DND-41 (cell line): ENCODE results near the gene SIGLEC1.

ENCODE experiments used
- ATAC-seq: fragments of 200-7000 bp; cut with Tn5 transposase; 3 replicates; pipeline ENCODE4 v1.9.1; 2021; ENCODE audit warnings: low read depth; ENCODE audit not compliant: insufficient read depth
- DNase-seq: peaks from one replicate; pipeline ENCODE4 v3.0.0-alpha.2; 2020
- H2AFZ ChIP-seq: 2 replicates; pipeline ENCODE4 v1.6.0; 2012; ENCODE audit warnings: low read depth, low read length
- H3K27ac ChIP-seq: 2 replicates; pipeline ENCODE4 v1.5.1; 2012; ENCODE audit warnings: low read length, inconsistent platforms
- H3K27me3 ChIP-seq: fragments of 200-600 bp; sonication (generic); 2 replicates; pipeline ENCODE4 v1.6.0; 2012; ENCODE audit warnings: low read length, mild to moderate bottlenecking, inconsistent platforms; ENCODE audit not compliant: insufficient read depth, poor library complexity
- H3K36me3 ChIP-seq: 2 replicates; pipeline ENCODE4 v1.5.1; 2012; ENCODE audit warnings: low read length, inconsistent platforms; ENCODE audit not compliant: insufficient read depth
- H3K4me1 ChIP-seq: 2 replicates; pipeline ENCODE4 v1.5.1; 2012; ENCODE audit warnings: mild to moderate bottlenecking, low read length; ENCODE audit not compliant: insufficient read depth
- H3K4me2 ChIP-seq: 2 replicates; pipeline ENCODE4 v1.6.0; 2012; ENCODE audit warnings: mild to moderate bottlenecking, moderate library complexity, low read length, inconsistent platforms; ENCODE audit not compliant: insufficient read depth
- H3K4me3 ChIP-seq, 2 experiments: fragments of 200-600 bp in 1 of 2; shearing (Covaris generic) in 1 of 2; 2 replicates each; pipeline ENCODE4 v1.5.1; 2012 to 2016; ENCODE audit warnings: inconsistent platforms in 2 of 2, low read length in 2 of 2, mild to moderate bottlenecking in 2 of 2, low read depth in 1 of 2, moderate library complexity in 1 of 2
- H3K79me2 ChIP-seq: 2 replicates; pipeline ENCODE4 v1.6.0; 2012; ENCODE audit warnings: low read length, inconsistent platforms; ENCODE audit not compliant: insufficient read depth
- H3K9ac ChIP-seq: 2 replicates; pipeline ENCODE4 v1.6.0; 2012; ENCODE audit warnings: low read depth, mild to moderate bottlenecking, inconsistent platforms, low read length, moderate library complexity
- H3K9me3 ChIP-seq: 2 replicates; pipeline ENCODE4 v1.5.1; 2012; ENCODE audit warnings: low read length, moderate library complexity, mild to moderate bottlenecking, inconsistent platforms; ENCODE audit not compliant: insufficient read depth, severe bottlenecking
- H4K20me1 ChIP-seq: 2 replicates; pipeline ENCODE4 v1.6.0; 2012; ENCODE audit warnings: low read length; ENCODE audit not compliant: insufficient read depth
- EZH2 ChIP-seq: IDR thresholded peaks from 3 replicates; pipeline ENCODE4 v1.6.1; 2012; ENCODE audit warnings: borderline replicate concordance, low read depth, mild to moderate bottlenecking, moderate library complexity, low read length, inconsistent platforms; ENCODE audit not compliant: severe bottlenecking
- TF ChIP-seq, protein P1 (sequence below): IDR thresholded peaks from 2 replicates; pipeline ENCODE4 v1.5.1; 2012; ENCODE audit warnings: borderline replicate concordance, low read length, moderate library complexity, mild to moderate bottlenecking; ENCODE audit not compliant: poor library complexity, severe bottlenecking; ENCODE audit errors: extremely low read depth

SIGLEC1 gene

DNA sequence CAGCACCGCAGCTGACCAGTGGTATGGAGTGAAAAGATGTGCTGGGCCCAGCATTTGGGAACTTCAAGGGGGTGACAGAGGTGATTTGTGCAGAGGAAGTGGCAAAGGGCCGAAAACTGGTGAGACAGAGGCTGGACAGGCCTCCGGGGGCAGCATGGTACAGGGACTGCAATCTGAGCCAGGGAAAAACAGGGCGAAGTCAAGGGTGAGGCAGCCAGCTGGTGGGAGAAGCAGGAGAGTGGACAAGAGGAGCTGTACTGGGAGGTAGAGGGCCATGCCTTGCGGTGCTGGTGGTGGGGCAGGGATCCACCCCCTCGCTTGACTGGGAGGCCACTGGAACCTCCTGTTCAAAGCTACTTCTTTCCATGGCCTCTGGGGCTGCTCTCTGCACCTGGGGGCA is 41.9 kb downstream of the SIGLEC1 start:
- TF ChIP-seq, protein P1, sequence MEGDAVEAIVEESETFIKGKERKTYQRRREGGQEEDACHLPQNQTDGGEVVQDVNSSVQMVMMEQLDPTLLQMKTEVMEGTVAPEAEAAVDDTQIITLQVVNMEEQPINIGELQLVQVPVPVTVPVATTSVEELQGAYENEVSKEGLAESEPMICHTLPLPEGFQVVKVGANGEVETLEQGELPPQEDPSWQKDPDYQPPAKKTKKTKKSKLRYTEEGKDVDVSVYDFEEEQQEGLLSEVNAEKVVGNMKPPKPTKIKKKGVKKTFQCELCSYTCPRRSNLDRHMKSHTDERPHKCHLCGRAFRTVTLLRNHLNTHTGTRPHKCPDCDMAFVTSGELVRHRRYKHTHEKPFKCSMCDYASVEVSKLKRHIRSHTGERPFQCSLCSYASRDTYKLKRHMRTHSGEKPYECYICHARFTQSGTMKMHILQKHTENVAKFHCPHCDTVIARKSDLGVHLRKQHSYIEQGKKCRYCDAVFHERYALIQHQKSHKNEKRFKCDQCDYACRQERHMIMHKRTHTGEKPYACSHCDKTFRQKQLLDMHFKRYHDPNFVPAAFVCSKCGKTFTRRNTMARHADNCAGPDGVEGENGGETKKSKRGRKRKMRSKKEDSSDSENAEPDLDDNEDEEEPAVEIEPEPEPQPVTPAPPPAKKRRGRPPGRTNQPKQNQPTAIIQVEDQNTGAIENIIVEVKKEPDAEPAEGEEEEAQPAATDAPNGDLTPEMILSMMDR = peak; percentile 27
- no peak for TF ChIP-seq EZH2
- Histone ChIP-seq H3K4me3 (no peak overlapping the region), H3K79me2 (no peaks in the 10 kb centered on the region), H4K20me1 (peaks cover 25% of the 10 kb centered on the region), H3K4me2 (no peak overlapping the region), H3K9ac (no peak overlapping the region), H2AFZ (no peak overlapping the region), H3K9me3 (no peaks in the 10 kb centered on the region), H3K36me3 (no peaks in the 10 kb centered on the region), H3K27ac (no peak overlapping the region), H3K4me1 (no peaks in the 10 kb centered on the region), H3K27me3 (peaks cover 4% of the 10 kb centered on the region)
- peak; percentile 17; the same call in 1 of the 3 replicates for ATAC-seq
- DNase-seq = no peak

DNA sequence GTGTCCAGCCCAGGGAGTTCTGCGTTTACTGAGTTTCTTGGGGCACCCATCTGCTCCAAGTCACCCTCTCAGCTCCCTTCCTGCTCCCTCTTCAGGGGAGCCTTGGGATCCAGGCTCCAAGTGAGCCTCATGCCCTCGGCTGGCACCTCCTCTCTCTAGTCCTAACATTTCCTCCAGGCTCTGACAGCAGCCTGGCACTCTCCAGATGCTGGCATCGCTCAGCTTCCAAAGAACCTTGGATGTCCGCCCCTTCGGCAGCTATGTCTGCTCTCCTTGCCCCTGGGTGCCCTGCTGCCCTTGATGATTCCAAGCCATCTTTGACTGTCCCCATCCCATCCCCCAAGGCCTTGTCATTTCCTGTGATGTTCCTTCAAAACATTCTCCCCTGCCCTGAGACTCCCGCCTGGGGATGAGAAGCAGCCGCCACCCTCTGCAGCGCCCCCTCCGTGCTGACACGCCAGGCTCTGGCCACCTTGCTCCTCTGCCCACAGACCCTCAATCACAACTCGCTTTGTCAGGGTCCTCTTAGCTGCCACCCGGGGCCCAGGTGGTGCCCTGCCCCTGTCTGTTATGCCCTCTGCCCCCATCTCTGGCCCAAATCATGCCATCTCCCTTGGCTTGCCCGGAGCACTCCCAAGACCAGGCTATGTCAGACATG is 42.6 kb downstream of the SIGLEC1 start:
- no peaks in the 10 kb centered on the region for H3K36me3 ChIP-seq
- no peaks in the 10 kb centered on the region for H3K4me1 ChIP-seq
- TF ChIP-seq, protein P1 = no peak
- no peak for TF ChIP-seq EZH2
- DNase-seq = no peak
- H2AFZ ChIP-seq = no peak overlapping the region
- ATAC-seq = no peak
- peaks cover 4% of the 10 kb centered on the region for H3K27me3 ChIP-seq
- no peak overlapping the region for H3K27ac ChIP-seq
- H3K79me2 ChIP-seq = no peaks in the 10 kb centered on the region
- peaks cover 22% of the 10 kb centered on the region for H4K20me1 ChIP-seq
- H3K9me3 ChIP-seq = no peaks in the 10 kb centered on the region
- no peak overlapping the region for H3K4me2 ChIP-seq
- H3K4me3 ChIP-seq = no peak overlapping the region
- H3K9ac ChIP-seq = no peak overlapping the region

- Histone ChIP-seq H3K27ac (no peak overlapping the region), H3K27me3 (peaks cover 4% of the 10 kb centered on the region), H3K36me3 (no peaks in the 10 kb centered on the region), H3K79me2 (no peaks in the 10 kb centered on the region), H3K9ac (no peak overlapping the region), H3K9me3 (no peaks in the 10 kb centered on the region), H3K4me1 (no peaks in the 10 kb centered on the region), H2AFZ (no peak overlapping the region), H3K4me2 (no peak overlapping the region), H4K20me1 (peaks cover 18% of the 10 kb centered on the region), H3K4me3 (no peak overlapping the region)
- TF ChIP-seq, protein P1 = no peak
- TF ChIP-seq EZH2 = no peak
- DNase-seq (no peak), ATAC-seq (no peak)
Measured at GRCh38 chr20:3667434-3668037, 44.9 kb downstream of the SIGLEC1 start.
